Fibroblast of skin of abdomen (primary cell): ENCODE results near the gene BCL2L11.
A peak's percentile ranks its signal among the peaks of the same experiment; 100 is the strongest.

Experiments
- DNase-seq: peaks from one replicate; pipeline ENCODE4 v3.0.0-alpha.2; 2013

BCL2L11 gene

DNA sequence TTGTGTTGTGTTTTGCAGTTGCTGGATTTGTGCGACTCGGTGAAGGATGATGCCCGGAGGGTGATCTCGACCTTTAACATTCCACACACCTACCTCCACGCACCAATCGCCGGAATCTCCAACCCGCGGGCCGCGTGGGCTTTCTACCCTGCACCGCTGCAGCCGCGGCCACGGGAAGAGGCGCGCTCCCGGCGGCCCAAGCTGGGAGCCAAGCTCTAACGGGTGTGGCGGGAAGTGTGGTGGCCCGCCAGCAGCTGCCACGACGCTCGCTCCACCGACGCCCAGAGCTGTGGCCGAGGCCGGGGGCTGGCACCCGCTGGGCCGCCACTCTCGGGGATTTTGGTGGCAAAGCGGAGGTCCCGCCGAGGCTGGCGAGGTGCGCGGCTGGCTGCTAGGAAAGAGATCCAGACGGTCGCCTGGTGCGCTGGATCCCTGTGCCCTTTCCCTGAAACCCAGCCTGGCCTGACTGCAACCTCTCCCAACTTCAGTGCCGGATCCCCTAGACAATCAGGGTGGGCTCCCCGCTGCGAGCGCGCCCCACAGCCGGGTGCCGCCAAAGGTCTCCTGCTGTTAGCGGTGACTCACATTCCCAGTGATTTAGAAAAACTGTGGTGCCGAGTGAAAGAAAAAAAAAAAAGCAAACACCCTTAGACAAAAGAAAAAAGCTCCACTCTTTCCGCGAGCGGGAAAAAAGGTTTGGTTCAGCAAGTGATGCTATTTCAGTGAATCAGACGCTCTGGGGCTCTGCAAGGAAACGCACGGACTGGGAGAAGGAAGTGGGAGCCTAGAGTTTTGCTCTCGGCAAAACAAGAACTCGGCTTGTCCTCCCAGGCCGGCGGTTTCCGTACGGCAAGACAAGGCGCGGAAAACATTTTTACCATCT is 2.9 kb upstream of the BCL2L11 start:
- DNase-seq, result peak; percentile 67

DNA sequence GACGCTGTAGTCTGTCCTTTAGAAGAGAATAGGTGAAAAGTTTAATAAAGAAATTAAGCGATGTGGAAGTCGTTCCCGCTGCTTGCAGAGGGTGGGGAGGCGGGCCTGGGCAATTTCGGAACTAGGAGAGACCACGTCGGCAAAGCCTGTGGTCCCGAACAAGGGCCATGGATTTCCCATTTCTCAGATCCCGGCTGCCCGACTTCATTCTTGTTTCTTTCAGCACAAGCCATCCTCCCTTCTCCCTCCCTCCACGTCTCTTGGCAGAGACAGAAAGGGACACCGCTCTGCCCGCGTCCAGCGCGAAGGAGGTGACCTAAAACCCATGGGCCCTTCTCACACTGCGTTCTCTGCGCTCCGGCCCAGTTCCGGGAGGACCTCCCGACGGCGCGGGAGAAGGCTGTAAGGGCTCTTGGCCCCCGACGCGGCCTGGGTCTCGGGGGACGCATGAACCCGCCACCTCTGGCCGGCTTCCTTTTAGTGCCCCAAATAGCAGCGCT is 2.2 kb upstream of the BCL2L11 start:
- DNase-seq, result no peak

GRCh38 chr2:111118981-111119821 is 1.5 kb upstream of the BCL2L11 start:
- DNase-seq, result no peak

DNA sequence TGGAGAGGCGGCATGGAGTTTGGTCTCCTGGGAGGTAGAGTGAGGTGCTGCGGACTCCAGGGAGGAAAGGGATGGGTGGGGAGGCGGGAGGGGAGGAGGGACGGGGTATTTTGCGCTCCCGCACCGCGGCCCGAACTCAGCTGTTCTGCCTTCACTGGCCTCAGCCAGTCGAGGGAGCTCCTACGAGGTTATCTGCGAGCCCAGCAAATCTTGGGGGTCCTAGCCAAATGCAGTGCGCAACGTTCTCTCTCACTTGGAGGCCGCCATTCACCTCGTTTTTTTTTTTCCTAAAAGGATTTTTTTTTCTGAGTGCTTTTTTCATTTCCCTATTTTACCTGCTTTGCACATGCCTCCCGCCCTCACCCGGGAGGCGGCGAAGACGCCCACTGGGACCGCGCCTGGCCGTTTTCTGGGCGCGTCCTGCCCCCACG is 877 bp upstream of the BCL2L11 start:
- DNase-seq, result no peak

- no peak for DNase-seq
Measured at GRCh38 chr2:111121028-111121827, 514 bp downstream of the BCL2L11 start.

DNA sequence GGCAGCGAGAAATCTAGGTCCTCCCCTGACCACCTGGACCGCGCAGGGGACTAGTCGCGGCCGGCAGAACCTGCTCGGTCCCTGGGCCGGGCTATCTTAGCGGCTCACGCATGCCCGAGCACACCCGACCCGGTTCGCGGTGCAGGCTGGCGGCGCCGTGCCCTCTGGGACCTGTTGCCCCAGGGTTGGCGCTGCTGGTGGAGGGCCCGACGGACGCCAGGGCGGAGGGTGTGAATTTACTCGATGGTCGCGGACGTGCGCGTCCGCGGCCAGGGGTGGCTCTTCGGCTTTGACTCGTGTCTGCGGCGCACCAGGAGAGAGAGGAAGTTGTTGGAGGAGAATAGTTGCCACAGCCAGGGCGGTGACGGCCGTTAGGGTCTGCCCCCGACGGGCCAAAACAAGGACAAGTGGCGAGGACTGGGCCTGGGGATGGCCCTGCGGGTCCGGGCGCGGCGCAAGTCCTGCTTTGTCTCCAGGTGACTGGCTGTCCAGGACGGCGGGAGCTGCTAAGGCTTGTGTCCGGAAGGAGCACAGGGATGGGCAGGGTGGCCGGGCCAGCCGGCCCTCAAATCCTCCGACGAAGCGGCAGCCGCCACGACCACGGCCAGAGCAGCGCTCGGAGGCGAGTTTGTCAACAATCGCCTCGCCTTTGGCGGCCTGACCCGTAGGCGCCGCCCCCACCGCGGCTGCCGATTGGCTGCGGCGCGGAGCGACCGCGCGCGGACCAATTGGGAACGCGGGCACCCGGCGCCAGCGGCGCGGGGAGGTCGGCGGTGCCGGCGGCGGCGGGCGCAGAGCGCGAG is 1.3 kb downstream of the BCL2L11 start:
- peak; percentile 88 for DNase-seq

GRCh38 chr2:111122631-111123421 is 2.1 kb downstream of the BCL2L11 start:
- peak; percentile 75 for DNase-seq

GRCh38 chr2:111123751-111124150 is 3.0 kb downstream of the BCL2L11 start:
- DNase-seq, result no peak

- no peak for DNase-seq
Measured at GRCh38 chr2:111126581-111126980, 5.9 kb downstream of the BCL2L11 start.

- no peak for DNase-seq
Measured at GRCh38 chr2:111127351-111127750, 6.6 kb downstream of the BCL2L11 start.

GRCh38 chr2:111128096-111128495 is 7.4 kb downstream of the BCL2L11 start:
- no peak for DNase-seq

DNA sequence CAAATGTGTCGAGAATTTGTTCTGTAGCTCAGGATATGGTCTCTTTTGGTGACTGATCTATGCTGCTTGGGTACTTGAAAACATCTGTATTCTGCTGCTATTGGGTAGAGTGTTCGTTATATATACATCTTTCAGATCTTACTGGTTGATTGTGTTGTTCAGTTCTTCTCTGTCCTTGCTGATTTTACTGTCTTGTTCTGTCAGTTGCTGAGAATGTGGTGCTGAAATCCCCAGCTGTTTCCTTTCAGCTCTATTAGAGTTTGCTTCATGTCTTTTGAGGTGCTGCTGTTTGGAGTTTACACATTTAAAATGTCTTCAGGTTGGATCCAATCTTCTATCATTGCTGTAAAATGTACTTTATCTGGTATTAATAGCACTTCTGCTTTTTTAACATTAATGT is 12.9 kb downstream of the BCL2L11 start:
- DNase-seq, result no peak

DNA sequence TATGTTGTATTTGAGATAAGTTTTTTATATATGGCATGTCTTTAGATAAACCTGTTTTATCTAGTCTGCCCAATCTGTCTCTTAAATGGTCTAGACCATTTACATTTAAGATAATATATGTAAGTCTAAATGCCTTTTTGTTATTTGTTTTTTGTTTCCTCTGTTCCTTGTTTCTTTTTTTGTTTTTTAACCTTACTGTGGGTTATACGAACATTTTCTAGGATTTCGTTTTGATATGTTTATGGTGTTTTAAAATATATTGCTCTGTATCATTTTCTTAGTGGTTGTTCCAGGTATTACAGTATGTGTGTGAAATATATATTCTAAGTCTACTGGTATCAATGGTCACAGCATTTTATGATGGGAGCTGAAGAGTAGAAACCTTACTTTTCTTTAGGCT is 13.3 kb downstream of the BCL2L11 start:
- DNase-seq, result no peak

DNA sequence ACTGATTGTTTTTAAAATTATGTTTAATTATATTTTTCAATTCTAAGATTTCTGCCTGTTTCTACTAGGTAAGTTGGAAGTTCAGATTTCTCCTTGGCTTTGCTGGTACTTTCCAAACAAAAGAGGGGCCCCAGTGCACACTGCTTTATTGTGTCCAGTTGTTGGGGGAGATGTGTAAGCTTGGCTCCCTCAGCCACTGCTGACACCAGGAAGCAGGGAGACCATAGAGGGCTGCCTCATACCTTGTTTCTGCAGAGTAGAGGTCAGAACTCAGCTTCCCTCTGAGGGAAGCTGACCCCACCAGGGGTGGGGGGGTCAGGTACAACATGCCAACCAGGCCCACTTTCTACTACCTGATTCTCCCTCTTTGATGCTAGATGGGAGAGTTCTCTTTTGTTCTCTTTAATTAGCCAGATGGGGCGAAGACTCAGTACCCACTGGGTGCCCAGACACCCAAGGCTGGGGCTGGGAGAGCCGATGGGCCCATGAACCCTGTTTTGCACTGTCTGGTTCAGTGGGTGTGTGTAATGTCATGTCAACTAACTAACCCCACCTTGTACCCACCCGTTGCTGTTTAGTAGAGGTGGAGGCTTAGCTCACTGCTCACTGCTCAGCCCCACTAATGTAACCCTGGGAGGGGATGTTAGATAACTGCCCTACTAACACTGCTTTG is 14.7 kb downstream of the BCL2L11 start:
- DNase-seq, result no peak

GRCh38 chr2:111135910-111136297 is 15.2 kb downstream of the BCL2L11 start:
- DNase-seq, result no peak

GRCh38 chr2:111138839-111139238 is 18.1 kb downstream of the BCL2L11 start:
- DNase-seq, result no peak

- no peak for DNase-seq
Measured at GRCh38 chr2:111139637-111140317, 19.1 kb downstream of the BCL2L11 start.

GRCh38 chr2:111140815-111141214 is 20.1 kb downstream of the BCL2L11 start:
- no peak for DNase-seq

DNA sequence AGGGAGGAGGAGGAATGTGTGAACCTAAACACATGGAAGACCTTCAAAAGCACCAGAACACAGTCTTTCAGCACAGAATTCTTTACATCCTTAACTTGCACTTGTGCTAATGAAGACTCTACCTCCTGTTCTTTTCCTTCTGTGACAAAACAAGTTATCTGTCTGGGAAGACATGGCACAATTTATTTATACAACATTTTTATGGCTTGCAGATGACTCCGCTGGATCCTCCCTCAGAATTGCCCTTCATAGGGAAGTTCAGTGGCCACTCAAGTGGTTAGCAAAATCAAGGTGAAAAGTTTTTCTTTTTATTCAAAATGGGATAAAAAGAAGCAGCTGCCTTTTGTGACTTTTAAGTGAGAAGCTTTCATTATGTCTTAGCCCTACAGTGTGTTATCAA is 21.4 kb downstream of the BCL2L11 start:
- no peak for DNase-seq
